Left lung (tissue), 10 donors: ENCODE data around the gene TMEM164. TPM values are rescaled to one million over a fixed set of nuclear protein-coding genes. Genes with fewer than 3 reads are reported as not detected.

ENCODE experiments used
- ATAC-seq: fragments of 200-7000 bp; cut with Tn5 transposase; one replicate; pipeline ENCODE4 v1.9.1; 2020; ENCODE audit warnings: moderate library complexity
- DNase-seq, 4 donors: peaks; one replicate each; pipeline ENCODE4 v3.0.0-alpha.2; 2013 to 2020
- H3K27ac ChIP-seq, 2 donors: fragments of 200-600 bp; sonication (generic) in 1 of 2; one replicate each; pipeline versions ENCODE4 v1.5.0 to v1.8.0; 2020 to 2021
- H3K27me3 ChIP-seq, 2 donors: fragments of 200-600 bp; sonication (generic) in 1 of 2; one replicate each; pipeline versions ENCODE4 v1.5.0 to v1.8.0; 2020 to 2021
- H3K36me3 ChIP-seq, 2 donors: fragments of 200-600 bp; sonication (generic) in 1 of 2; one replicate each; pipeline versions ENCODE4 v1.5.0 to v1.8.0; 2020 to 2021
- H3K4me1 ChIP-seq, 2 donors: fragments of 200-600 bp; one replicate each; pipeline ENCODE4 v1.8.0; 2021
- H3K4me3 ChIP-seq, 2 donors: fragments of 200-600 bp; sonication (generic) in 1 of 2; one replicate each; pipeline versions ENCODE4 v1.5.0 to v1.8.0; 2020 to 2021; ENCODE audit warnings: mild to moderate bottlenecking in 1 of 2
- H3K9me3 ChIP-seq, 2 donors: fragments of 200-600 bp; sonication (generic) in 1 of 2; one replicate each; pipeline versions ENCODE4 v1.5.0 to v1.8.0; 2020 to 2021
- CTCF ChIP-seq, 2 donors: fragments of 200-600 bp; sonication (generic) in 1 of 2; IDR thresholded peaks; one replicate each; pipeline versions ENCODE4 v1.5.0 to v1.8.0; 2021; ENCODE audit warnings: antibody characterized with exemption in 2 of 2
- intact Hi-C, 2 donors: fragments of 100-400 bp; cut with DNase I; formaldehyde crosslinking; loops; one replicate each; pipeline versions ENCODE4 v1.11.2 to v1.14.2; 2022
- polyA plus RNA-seq, 6 donors: library from polyadenylated mRNA; unstranded; fragments of 120-200 nt; gene quantifications; one replicate each; pipeline ENCODE4 v1.2.1, GENCODE V29; 2013; ENCODE audit not compliant: insufficient read length in 6 of 6
- total RNA-seq, 2 donors: library from RNA; stranded (reverse); fragmentation: NEBNext Ultra II Directional; extraction: Animal tissue kit (Norgen Biotek cat#: 25700); gene quantifications; one replicate each; pipeline ENCODE4 v1.2.1, GENCODE V29; 2021
- donor health status: DM: no; HTN: yes; CAD: no.
- donor health status: DM: no; HTN: no; CAD: no.

TMEM164 gene
- total and polyA plus RNA-seq, 8 donors = 39.2 to 111 (median 47.0) TPM

- Histone ChIP-seq H3K27ac (no peak overlapping the region), H3K9me3 (no peaks in the 10 kb centered on the region), H3K27me3 (peaks cover 0 to 12% of the 10 kb centered on the region in 2 donors), H3K4me3 (no peak overlapping the region), H3K4me1 (no peaks in the 10 kb centered on the region), H3K36me3 (no peaks in the 10 kb centered on the region)
- no peak for ATAC-seq
- TF ChIP-seq CTCF (IDR thresholded peaks at IDR 0.05) = no peak
- no peak for DNase-seq
- intact Hi-C loops = no loop called here
Observed at GRCh38 chrX:110059410-110059809, 56.5 kb downstream of the TMEM164 start.

GRCh38 chrX:110060317-110060716, 57.4 kb downstream of the TMEM164 start:
- no peaks in the 10 kb centered on the region for H3K36me3 ChIP-seq
- intact Hi-C loops = no loop called here
- no peaks in the 10 kb centered on the region for H3K9me3 ChIP-seq
- H3K27me3 ChIP-seq = peaks cover 0 to 12% of the 10 kb centered on the region in 2 donors
- H3K4me1 ChIP-seq = no peaks in the 10 kb centered on the region
- ATAC-seq (no peak), DNase-seq (no peak)
- no peak for TF ChIP-seq CTCF (IDR thresholded peaks at IDR 0.05)
- H3K4me3 ChIP-seq = no peak overlapping the region
- H3K27ac ChIP-seq = no peak overlapping the region

GRCh38 chrX:110060846-110061537, 58.1 kb downstream of the TMEM164 start:
- H3K27ac ChIP-seq = no peak overlapping the region
- intact Hi-C loops = no loop called here
- H3K27me3 ChIP-seq = peaks cover 0 to 12% of the 10 kb centered on the region in 2 donors
- H3K9me3 ChIP-seq = no peaks in the 10 kb centered on the region
- no peak for ATAC-seq
- no peak overlapping the region for H3K4me3 ChIP-seq
- no peaks in the 10 kb centered on the region for H3K36me3 ChIP-seq
- no peak for DNase-seq
- no peak for TF ChIP-seq CTCF (IDR thresholded peaks at IDR 0.05)
- H3K4me1 ChIP-seq = no peaks in the 10 kb centered on the region

- Histone ChIP-seq H3K4me3 (no peak overlapping the region), H3K27me3 (peaks cover 0 to 12% of the 10 kb centered on the region in 2 donors), H3K36me3 (no peaks in the 10 kb centered on the region), H3K4me1 (no peaks in the 10 kb centered on the region), H3K9me3 (no peaks in the 10 kb centered on the region), H3K27ac (no peak overlapping the region)
- TF ChIP-seq CTCF (IDR thresholded peaks at IDR 0.05) = no peak
- no peak for ATAC-seq
- no peak for DNase-seq
- intact Hi-C loops = no loop called here
Observed at GRCh38 chrX:110062919-110063318, 60.0 kb downstream of the TMEM164 start.

GRCh38 chrX:110066488-110067225, 63.7 kb downstream of the TMEM164 start:
- H3K27me3 ChIP-seq = no peaks in the 10 kb centered on the region
- DNase-seq = no peak
- H3K36me3 ChIP-seq = no peaks in the 10 kb centered on the region
- H3K27ac ChIP-seq = no peak overlapping the region
- no peaks in the 10 kb centered on the region for H3K4me1 ChIP-seq
- no peak for TF ChIP-seq CTCF (IDR thresholded peaks at IDR 0.05)
- H3K9me3 ChIP-seq = no peaks in the 10 kb centered on the region
- no peak for ATAC-seq
- H3K4me3 ChIP-seq = no peak overlapping the region
- intact Hi-C loops = no loop called here
